ENCODE measurements around the gene MCEMP1. TPM values are rescaled to one million over a fixed set of nuclear protein-coding genes. Genes with fewer than 3 reads are reported as not detected.

Gene MCEMP1
- total and polyA plus RNA-seq, 2 of the 13 experiments (the other 11 are each of a cell fraction or from before 2014, with no cell fraction given), result not detected

GRCh38 chr19:7640803-7641202 lies 36.1 kb upstream of the MCEMP1 start:
- CTCF ChIA-PET (ENCODE audit: low intra/inter-chr PET ratio, low total read pairs), result no interaction called here
- intact Hi-C loops (cut with micrococcal nuclease; ENCODE audit: unreplicated experiment) (no loop called here), in situ Hi-C loops (cut with HindIII; ENCODE audit: extremely low pct_ligation_motif_present, low pct_unique_long_range_greater_than_20kb) (no loop called here)
- ATAC-seq (no peak), DNase-seq (ENCODE audit: low spot score) (no peak), FAIRE-seq (no peak)
- no peaks in the 10 kb centered on the region for H3K9me3 ChIP-seq (ENCODE audit: low read length)
- H3K4me2 ChIP-seq (ENCODE audit: low read depth, low read length), result no peak overlapping the region
- peaks cover 7% of the 10 kb centered on the region for H3K79me2 ChIP-seq (ENCODE audit: insufficient read depth, low read length)
- H2AFZ ChIP-seq (ENCODE audit: low read length), result no peak overlapping the region
- BruUV-seq (replicated peaks), result no TSS peak
- H3K4me1 ChIP-seq (ENCODE audit: insufficient read depth, low read length), result peaks cover 18% of the 10 kb centered on the region
- H4K20me1 ChIP-seq (ENCODE audit: insufficient read depth, low read length), result no peaks in the 10 kb centered on the region; the same call in 1 of the 2 replicates
- TF ChIP-seq FOXJ3 (CRISPR knock-in tag; IDR thresholded peaks at IDR 0.05; ENCODE audit: borderline replicate concordance), result no peak
- no peak for TF ChIP-seq PAF1 (CRISPR knock-in tag; IDR thresholded peaks at IDR 0.05)
- no peak for TF ChIP-seq DNMT1 (CRISPR knock-in tag; IDR thresholded peaks at IDR 0.05)
- no peak for TF ChIP-seq PHF8 (CRISPR knock-in tag; IDR thresholded peaks at IDR 0.05)
- TF ChIP-seq ESRRA (CRISPR knock-in tag; IDR thresholded peaks at IDR 0.05; ENCODE audit: low read depth), result no peak
- no peak for TF ChIP-seq LCORL (IDR thresholded peaks at IDR 0.05)
- no peak for TF ChIP-seq LCORL (CRISPR knock-in tag; IDR thresholded peaks at IDR 0.05)
- no peak for TF ChIP-seq ERF (CRISPR knock-in tag; IDR thresholded peaks at IDR 0.05)
- TF ChIP-seq STAT6 (CRISPR knock-in tag; IDR thresholded peaks at IDR 0.05; ENCODE audit: borderline replicate concordance), result no peak
- TF ChIP-seq ZBTB42 (CRISPR knock-in tag; IDR thresholded peaks at IDR 0.05), result no peak
- 98% methylated on average over 9 of the region's 11 CpGs for WGBS (ENCODE audit: low lambda C conversion rate)
- no peaks in the 10 kb centered on the region; a peak in 1 of 5 replicates for H3K36me3 ChIP-seq (replicated peaks in 1 of 2; ENCODE audit: control insufficient read depth in 1 of 2, insufficient read depth in 2 of 2, low read length in 2 of 2)
- H3K9ac ChIP-seq (ENCODE audit: insufficient read depth, low read depth, low read length), result no peak overlapping the region
- no peaks in the 10 kb centered on the region; a peak in 1 of 5 replicates for H3K27me3 ChIP-seq (ENCODE audit: control insufficient read depth in 1 of 2, insufficient read depth in 2 of 2, low read length in 2 of 2)
- no peak overlapping the region for H3K4me3 ChIP-seq (replicated peaks in 1 of 3; ENCODE audit: insufficient read depth in 1 of 3, low read depth in 2 of 3, low read length in 3 of 3)
- POLR2A ChIA-PET, result interaction anchor here (1.0 to 1.2 kb wide), 2 partner anchors 11 to 45 kb away, joined by 4 to 5 read pairs; partner anchors contain the start of gene CAMSAP3
- no peak overlapping the region for H3K27ac ChIP-seq (ENCODE audit: extremely low read length, insufficient read depth, low read length)

Data from HepG2 (cell line).